Skin of body (tissue), 2 donors: ENCODE results near the gene NDUFS8. TPM values are rescaled to one million over a fixed set of nuclear protein-coding genes. Genes with fewer than 3 reads are reported as not detected.

Source experiments
- DNase-seq: peaks from one replicate; lab custom pipeline; 2025; lab: John Stamatoyannopoulos, UW
- total RNA-seq: library from RNA; depleted of rRNA; stranded (reverse); fragments of >200 nt; gene quantifications from one replicate; pipeline ENCODE4 v1.2.3, GENCODE V29; 2014

The NDUFS8 gene
- total RNA-seq, 1 donor from 2014 or later, result 44.2 TPM

DNA sequence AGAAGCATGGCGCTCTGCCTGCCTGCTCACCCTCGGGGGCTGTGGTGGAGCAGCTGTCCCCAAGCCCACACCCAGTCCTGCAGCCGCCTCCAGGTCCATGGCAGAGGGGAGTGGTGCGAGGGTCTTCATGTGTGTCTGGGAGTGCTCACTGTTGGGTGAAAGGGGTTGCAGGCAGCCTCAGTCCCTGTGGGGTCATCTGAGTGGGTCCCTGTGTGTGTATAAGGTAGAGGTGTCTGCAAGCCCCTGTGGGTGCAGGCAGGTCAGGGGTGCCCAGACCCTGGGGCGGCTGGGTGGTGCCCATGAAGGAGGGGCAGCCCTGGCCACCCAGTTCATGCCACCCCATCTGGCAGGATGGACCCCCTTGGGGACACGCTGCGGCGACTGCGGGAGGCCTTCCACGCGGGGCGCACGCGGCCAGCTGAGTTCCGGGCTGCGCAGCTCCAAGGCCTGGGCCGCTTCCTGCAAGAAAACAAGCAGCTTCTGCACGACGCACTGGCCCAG is 15.5 kb upstream of the NDUFS8 start:
- no peak for DNase-seq

DNA sequence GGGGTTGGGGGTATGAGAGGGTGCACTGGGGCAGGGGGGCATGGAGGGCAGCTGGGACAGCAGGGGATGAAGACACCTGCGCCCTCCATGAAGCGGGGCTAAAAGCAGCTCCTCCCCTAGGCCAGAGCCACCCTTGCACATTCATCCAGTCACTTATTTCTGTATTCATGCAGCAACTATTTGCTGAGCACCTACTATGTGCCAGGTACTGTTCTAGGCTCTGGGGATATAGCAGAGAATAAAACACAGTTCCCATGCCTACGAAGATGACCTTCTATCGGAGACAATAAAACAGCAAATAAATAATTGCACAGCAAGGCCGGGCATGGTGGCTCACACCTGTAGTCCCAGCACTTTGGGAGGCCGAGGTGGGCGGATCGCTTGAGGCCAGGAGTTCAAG is 15.0 kb upstream of the NDUFS8 start:
- DNase-seq, result no peak

DNA sequence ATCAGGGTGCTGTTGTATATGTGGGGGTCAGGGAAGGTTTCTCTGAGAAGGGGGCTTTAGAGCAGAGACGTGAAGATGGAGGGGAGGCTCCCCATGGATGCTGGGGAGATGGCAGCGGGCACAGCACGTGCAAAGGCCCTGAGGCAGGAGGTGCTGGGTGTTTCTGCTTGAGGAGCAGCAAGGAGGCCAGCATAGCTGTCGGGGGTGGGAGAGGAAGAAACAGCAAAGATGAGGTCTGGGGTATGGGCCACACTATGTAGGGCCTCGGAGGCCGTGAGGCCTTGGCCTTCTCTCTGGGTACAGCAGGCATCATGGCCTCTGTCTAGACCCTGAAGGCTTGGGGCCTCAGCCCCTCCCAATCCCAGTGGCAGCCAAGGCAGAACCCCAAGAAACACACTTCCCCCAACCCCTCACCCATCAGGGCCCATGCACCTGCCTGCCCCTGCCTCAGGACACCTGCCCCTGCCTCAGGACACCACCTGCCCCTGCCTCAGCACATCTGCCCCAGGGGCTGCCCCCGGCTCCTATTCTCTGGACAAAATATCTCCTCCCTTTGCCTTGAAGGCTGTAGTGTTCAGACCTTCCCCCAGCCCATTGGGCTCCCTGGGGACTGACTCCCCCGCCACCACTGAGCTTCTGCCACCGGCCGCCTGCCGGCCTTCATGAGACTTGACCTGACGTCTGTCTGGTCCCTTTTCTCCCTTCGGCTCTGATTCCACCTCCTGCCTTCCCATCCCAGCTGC is 14.1 kb upstream of the NDUFS8 start:
- DNase-seq, result no peak

DNA sequence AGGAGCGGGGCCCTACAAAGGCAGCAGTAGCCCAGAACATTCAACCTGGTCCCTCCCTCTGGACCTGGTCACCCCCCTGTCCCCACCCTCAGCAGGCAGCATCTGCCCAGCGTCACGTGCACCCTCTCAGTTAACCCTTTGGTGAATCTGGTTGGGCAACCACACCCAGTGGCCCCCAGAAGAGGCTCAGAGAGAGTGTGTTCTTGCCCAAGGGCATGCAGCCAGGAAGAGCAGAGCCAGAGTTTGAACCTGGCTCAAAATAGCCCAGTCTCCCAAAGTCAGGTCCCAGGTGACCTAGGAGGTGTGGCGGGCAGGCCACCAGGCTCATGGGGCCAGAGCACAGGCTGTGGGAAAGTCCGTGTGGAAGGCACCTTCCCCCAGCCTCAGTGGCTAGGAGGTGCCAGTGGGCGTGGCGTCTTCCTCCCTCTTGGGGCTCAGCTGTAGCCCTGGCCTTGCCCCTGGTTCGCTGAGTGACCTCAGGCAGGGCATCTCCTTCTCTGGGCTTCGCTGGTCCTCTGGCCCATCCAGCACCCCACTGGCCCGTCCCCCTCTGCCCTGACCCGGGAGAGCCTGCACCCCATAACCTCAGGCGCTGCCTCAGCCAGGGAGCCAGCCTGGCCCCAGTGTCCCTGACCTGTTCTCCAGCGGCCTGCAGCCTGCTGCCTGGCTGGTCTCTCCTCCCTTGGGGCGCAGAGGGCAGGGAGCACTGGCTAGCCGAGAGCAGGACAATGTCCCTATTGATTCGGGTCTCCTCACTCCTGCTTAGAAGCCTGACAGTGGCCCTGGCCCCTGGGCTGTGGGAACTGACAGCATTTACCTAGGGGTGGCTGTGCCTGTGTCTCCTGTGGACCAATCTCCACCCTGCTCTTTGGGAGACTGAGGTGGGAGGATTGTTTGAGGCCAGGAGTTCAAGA is 13.3 kb upstream of the NDUFS8 start:
- DNase-seq, result no peak

DNA sequence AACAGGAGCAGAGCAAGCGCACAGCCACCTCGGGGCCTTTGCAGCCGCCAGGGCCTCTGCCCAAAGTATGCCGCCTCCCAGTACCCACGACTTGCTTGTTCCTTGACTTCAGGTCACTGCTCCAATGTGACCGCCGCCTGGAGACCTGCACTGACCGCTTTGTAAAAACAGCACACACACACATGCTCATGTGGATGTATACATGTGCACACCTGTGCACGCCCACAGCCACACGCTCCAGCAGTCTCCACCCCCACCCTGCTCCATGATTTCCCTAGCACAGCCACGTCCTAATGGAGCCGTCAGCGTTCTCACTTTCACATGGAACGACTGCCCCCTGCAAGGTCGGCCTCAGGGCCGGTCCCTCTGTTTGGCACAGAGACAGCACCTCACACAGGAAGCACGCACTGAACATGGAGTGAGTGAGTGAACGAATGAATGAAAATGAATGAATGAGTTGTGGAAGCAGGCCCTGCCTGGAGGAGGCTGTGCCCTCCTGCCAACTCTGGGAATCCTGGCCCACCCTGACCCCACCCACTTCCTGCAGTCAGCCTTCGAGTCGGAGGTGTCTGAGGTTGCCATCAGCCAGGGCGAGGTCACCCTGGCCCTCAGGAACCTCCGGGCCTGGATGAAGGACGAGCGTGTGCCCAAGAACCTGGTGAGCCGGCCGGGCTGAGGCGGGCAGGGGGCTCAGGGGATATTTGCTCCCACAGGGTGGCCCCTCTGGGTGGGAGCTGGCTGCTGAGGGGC is 12.3 kb upstream of the NDUFS8 start:
- DNase-seq, result no peak

DNA sequence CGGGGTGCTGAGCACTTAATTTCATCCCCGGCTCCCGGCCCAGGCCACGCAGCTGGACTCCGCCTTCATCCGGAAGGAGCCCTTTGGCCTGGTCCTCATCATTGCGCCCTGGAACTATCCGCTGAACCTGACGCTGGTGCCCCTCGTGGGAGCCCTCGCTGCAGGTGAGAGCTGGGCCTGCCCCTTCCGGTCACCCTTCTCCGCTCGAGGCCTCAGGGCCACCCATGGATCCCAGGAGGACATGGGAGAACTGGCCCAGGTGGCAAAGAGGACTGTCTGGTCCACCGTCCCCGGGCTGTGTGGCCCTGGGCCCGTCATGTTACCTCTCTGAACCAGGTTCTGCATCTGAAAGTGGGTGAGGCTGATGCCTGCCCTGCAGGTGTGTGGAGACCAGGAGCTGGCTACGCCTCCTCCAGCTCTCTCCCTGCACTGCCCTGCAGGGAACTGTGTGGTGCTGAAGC is 11.7 kb upstream of the NDUFS8 start:
- no peak for DNase-seq

DNA sequence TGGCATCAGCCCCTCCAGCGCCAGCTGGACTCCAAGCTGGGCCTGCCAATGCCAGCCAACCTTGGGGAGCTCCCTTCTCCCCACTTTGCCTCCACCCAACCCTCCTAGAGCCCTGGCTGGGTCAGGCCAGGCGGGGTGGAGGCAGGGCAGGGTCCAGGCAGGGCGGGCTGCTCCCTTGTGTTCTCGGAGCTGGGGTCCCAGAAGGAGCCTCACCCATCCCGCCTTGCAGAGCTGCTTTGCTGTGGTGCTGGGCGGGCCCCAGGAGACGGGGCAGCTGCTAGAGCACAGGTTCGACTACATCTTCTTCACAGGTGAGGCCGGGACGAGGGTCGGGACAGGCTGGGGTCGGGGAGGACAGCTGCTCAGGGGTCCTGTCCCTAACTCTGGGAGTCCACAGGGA is 11.0 kb upstream of the NDUFS8 start:
- DNase-seq, result no peak

DNA sequence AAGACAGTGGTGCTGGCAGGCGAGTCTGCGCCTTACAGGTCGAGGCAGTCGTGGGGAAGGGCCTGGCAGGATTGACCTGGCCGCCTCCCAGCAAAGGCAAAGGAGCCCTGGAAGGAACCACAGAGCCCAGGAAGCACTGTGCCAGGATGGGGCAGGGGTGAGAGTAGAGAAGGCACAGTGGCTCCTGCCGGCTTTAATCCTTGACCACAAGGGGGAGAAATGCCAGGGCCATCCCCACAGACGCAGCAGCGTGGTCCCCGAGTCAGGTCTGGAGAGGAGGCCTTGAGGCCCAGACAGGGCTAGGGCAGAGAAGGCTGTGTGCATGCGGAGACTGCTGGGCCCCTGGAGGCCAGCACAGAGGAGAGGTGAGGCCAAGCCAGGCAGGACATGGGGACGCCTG is 9.9 kb upstream of the NDUFS8 start:
- DNase-seq, result no peak

DNA sequence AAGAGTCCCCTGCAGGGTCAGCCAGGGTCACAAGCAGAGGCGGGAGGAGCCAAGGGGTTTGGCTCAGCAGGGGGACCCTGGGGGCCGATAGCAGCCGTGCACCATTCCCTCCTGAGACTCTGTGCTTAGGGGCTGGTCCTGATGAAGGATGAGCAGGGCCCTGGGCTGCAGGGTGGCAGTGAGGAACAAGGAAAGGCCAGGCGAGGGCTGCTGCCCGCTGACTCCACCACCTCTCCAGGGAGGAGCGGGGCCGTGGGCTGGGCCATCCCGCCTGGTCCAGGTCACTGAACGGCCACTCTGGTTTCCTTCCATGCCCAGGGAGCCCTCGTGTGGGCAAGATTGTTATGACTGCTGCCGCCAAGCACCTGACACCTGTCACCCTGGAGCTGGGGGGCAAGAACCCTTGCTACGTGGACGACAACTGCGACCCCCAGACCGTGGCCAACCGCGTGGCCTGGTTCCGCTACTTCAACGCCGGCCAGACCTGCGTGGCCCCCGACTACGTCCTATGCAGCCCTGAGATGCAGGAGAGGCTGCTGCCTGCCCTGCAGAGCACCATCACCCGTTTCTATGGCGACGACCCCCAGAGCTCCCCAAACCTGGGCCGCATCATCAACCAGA is 9.2 kb upstream of the NDUFS8 start:
- DNase-seq, result no peak

DNA sequence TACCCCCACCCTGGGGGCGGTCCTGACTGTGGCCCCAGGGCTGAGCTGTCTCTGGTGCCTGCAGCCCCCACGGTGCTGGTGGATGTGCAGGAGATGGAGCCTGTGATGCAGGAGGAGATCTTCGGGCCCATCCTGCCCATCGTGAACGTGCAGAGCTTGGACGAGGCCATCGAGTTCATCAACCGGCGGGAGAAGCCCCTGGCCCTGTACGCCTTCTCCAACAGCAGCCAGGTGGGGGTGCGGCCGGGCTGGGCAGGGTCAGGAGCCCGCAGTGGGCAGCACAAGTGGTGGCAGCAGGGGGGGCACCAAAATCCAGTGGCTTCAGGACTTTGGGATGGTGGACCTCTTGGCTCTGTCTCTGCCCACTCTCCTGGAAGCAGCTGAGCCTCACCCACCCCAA is 8.0 kb upstream of the NDUFS8 start:
- no peak for DNase-seq

DNA sequence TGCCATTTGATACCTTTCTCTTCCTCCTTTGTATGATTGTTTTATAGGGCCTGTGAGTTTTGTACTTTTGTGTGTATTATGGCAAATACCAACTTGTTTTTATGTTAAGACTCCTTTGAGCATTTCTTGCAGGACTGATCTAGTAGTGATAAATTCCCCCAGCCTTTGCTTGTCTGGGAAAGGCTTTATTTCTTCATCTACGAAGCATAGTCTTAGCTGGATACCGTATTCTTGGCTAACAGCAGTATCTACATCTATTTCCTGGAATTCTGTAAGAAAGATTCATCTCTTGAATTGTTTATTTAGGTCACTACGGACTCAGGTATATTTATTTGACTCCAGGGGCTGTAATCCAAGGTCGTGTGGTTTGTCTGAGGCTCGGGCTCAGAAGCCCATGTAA is 6.0 kb upstream of the NDUFS8 start:
- DNase-seq, result no peak

DNA sequence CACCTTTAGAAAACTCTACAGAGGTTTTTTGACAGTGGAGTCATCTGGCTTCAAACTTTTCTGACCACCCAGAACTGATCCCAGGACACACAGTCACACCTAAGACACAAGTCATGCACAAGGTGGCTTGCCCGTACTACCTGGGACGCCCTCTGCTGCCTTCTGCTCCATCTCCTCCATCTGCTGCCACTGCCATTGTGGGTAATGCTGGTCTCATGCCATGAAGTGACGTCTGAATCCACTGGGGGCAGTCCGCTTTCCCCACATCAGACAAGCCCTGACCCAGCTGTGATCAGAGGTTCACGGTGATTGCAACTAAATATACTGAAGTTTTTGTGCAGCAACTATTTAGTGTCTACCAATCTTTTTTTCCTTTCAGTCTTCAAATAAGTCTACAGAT is 5.4 kb upstream of the NDUFS8 start:
- no peak for DNase-seq

DNA sequence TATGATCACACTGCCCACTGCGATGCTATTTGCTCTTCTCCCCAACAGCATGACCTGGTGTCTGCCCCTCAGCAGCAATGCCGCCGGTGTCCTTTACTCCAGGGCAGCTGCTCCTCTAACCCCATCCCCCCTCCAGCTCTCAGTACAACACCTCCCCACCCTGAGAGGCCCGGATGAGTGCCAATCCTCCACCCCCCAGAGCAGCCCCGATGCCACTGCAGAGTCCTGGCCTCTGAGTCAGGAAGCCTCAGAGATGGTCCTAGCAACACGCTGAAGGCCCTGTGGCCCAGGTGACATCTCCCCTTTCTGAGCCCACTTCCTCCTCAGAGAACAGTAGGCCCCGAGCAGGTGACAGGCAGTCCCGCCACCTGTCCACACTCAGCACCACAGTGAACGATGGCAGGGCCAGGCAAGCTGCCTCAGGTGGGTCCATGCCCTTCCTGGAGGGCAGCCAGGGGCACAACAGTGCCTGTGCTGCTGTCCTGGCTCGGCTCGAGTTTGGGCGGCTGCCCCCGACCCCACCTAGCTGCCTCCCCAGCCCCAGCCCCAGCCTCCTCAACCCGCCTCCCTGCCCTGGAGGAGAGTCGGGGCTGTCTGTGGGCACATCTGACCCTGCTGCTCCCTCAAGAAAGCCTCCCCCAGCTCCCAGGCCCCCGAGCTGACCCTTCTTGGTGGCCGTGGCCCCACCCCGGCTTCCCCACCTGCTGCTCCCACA is 3.9 kb upstream of the NDUFS8 start:
- DNase-seq, result no peak

DNA sequence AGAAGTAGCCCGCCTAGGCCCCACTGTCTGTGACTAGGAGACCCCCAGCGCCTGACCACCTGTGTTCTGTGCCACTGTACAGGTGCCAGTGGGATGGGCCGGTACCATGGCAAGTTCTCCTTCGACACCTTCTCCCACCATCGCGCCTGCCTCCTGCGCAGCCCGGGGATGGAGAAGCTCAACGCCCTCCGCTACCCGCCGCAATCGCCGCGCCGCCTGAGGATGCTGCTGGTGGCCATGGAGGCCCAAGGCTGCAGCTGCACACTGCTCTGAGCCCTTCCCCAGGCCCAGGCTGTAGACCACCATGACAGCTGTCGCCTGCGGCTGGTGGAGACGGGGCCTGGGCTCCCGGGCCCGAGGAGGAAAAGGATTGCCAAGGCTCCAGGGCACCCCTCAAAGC is 2.8 kb upstream of the NDUFS8 start:
- DNase-seq, result no peak

DNA sequence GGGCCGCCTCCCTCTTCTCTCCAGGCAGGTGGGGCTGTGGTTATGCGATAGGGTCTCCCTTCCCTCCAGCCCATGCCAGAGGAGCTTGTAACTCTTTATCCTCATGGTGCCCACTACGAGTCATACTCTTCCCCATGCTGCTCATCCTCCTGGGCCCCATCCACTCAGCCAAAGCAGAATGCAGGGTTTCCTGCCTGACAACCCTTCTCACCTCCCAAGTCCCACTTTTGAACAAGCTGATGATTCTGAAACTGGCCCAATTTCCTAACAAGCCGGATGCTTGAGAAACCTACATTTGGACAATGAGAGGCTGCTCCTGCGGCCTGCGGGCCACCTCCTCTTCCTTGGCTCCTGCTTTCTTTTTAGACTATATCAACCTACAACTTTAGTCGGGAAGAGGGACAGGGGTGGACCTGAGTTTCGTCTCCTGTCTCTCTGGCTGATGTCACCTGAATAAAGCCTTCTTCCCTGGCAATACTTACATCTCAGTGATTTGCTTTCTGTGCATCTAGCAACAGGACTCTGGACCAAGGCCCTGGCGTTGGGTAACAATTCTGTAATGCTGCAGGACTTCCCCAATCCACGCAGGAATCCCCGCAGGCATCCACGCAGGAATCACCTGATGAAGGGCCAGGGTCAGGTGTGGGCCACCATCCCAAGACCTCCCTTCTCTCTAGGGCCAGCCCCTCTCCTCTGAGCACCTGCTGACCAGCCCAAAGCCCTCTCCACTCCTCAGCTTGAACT is 1.5 kb upstream of the NDUFS8 start:
- no peak for DNase-seq

DNA sequence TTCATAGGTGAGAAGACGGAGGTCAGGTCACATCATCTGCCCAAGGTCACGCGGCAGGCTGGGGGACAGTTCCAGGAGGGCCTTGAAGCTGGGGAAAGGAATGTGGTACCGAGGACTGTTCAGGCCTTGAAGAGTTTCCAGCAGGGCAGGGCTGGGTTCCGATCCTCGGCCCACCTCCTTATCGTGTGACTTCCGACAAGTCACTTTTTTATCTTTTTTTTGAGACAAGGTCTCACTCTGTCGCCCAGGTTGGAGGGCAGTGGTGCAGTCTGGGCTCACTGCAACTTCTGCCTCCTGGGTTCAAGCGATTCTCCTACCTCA is 623 bp downstream of the NDUFS8 start:
- DNase-seq, result no peak

DNA sequence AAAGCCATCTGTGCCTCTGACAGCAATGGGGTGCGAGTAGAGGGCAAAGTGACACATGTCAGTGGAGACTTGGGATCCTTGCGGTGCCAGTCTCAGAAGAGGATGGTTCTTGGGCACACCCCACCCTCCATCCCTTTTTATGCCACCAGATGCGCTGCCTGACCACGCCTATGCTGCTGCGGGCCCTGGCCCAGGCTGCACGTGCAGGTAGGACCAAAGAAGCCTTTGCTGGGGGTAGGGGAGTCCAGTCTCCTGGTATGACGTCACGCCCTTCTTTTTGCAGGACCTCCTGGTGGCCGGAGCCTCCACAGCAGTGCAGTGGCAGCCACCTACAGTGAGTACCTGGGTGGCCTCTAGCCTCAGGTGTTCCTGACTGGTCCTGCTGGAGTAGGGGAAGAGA is 1.5 kb downstream of the NDUFS8 start:
- DNase-seq, result no peak

DNA sequence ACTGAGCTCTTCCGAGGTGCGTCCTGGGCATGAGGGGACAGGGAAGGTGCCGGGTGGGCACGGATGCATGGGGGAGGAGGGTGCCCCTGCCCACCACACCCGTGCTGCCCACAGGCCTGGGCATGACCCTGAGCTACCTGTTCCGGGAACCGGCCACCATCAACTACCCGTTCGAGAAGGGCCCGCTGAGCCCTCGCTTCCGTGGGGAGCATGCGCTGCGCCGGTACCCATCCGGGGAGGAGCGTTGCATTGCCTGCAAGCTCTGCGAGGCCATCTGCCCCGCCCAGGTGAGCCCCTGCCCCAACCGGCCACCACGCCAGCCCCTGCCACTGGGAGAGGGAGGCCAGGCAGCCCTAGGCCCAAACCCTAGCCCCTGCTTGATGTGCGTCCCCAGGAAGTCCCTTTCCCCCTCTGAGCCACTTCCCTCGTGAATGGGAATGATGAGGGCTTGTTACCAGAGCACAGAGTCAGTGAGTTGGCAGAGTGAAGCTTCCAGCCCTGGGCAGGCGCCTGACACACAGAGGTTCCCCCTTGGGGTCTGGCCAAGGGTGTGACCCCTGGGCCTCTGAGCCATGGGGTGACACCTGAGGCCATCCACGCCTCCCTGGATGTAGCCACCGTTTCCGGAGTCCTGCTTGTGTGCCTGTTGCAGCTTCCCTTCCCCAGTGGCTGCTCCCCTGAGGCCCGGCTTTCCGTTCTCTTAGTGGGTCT is 2.7 kb downstream of the NDUFS8 start:
- no peak for DNase-seq

DNA sequence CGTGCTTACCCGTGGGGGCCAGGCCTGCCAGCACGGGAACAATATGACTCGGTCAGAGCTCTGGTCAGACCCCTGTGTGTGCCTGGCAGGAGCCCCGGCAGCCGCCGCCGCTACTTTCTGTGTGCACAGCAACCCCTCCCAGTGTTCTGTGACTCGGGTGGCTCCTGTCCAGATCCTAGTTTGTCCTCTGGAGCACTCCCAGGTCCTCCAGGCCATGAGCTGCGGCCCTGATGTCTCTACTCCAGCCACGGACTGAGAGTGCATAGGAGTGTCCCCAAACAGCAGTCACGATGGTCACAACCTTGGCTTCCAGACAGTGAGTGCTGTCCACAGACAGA is 3.2 kb downstream of the NDUFS8 start:
- DNase-seq, result no peak
